K562 (cell line): ENCODE measurements around the gene F8A1. TPM values are rescaled to one million over a fixed set of nuclear protein-coding genes. Genes with fewer than 3 reads are reported as not detected.

Experiments
- ATF3 ChIP-seq, 2 experiments: fragments of 450-650 bp in 1 of 2; sonication (generic) in 1 of 2; formaldehyde crosslinking in 1 of 2; IDR thresholded peaks in 1 of 2; conservative IDR thresholded peaks in 1 of 2; 2 replicates each; pipeline versions ENCODE4 v1.6.1 to v1.8.1; 2016 to 2023; ENCODE audit warnings: mild to moderate bottlenecking in 2 of 2, moderate library complexity in 2 of 2, inconsistent platforms in 1 of 2, missing genetic modification reagents in 1 of 2
- CREB3 ChIP-seq: fragments of 450-650 bp; conservative IDR thresholded peaks from 2 replicates; pipeline ENCODE4 v1.6.1; 2016; ENCODE audit warnings: missing genetic modification characterization, low read depth, mild to moderate bottlenecking, missing compliant biosample characterization, moderate library complexity
- CTCF ChIP-seq, 3 experiments: IDR thresholded peaks in 2 of 3; conservative IDR thresholded peaks in 1 of 3; 2 replicates each; pipeline ENCODE4 v1.5.1; 2011 to 2012; ENCODE audit warnings: low read length in 3 of 3, mild to moderate bottlenecking in 3 of 3, control low read depth in 2 of 3, improper control_type of control experiment in 1 of 3, inconsistent platforms in 1 of 3, low read depth in 1 of 3, mixed read lengths in 1 of 3, moderate library complexity in 1 of 3; ENCODE audit not compliant: insufficient read depth in 2 of 3
- GATAD2B ChIP-seq: fragments of 450-650 bp; IDR thresholded peaks from 2 replicates; pipeline ENCODE4 v1.6.1; 2017; ENCODE audit warnings: mild to moderate bottlenecking, borderline replicate concordance
- GTF2E2 ChIP-seq: fragments of 200-800 bp; sonication (Bioruptor generic); IDR thresholded peaks from 2 replicates; pipeline ENCODE4 v1.6.1; 2016; ENCODE audit warnings: missing genetic modification characterization, missing compliant biosample characterization
- HMG20A ChIP-seq: fragments of 450-650 bp; formaldehyde crosslinking; conservative IDR thresholded peaks from 2 replicates; pipeline ENCODE4 v1.4.0; 2020; ENCODE audit warnings: mild to moderate bottlenecking, mixed read lengths
- JUNB ChIP-seq: fragments of 450-650 bp; formaldehyde crosslinking; conservative IDR thresholded peaks from 2 replicates; pipeline ENCODE4 v1.4.0; 2020; ENCODE audit warnings: mild to moderate bottlenecking
- NKRF ChIP-seq: fragments of 450-650 bp; IDR thresholded peaks from 2 replicates; pipeline ENCODE4 v1.6.1; 2016; ENCODE audit warnings: borderline replicate concordance
- NR1H2 ChIP-seq: sonication (generic); formaldehyde crosslinking; IDR thresholded peaks from 2 replicates; pipeline ENCODE4 v1.4.0; 2020; ENCODE audit warnings: mild to moderate bottlenecking, missing genetic modification reagents
- PBX2 ChIP-seq, 2 experiments: IDR thresholded peaks in 1 of 2; conservative IDR thresholded peaks in 1 of 2; 2 replicates each; pipeline ENCODE4 v1.6.1; 2016; ENCODE audit warnings: low read depth in 2 of 2, mild to moderate bottlenecking in 1 of 2, missing compliant biosample characterization in 1 of 2, missing genetic modification characterization in 1 of 2, moderate library complexity in 1 of 2
- RBBP5 ChIP-seq: fragments of 200-600 bp; sonication (generic); IDR thresholded peaks from 2 replicates; pipeline ENCODE4 v1.6.1; 2012; ENCODE audit warnings: borderline replicate concordance, mild to moderate bottlenecking, low read length, control low read depth, inconsistent platforms; ENCODE audit not compliant: insufficient read depth, poor library complexity, severe bottlenecking
- RBM39 ChIP-seq: fragments of 200-400 bp; formaldehyde crosslinking; optimal IDR thresholded peaks from 2 replicates; pipeline ENCODE3; 2018; ENCODE audit warnings: low read depth, low read length
- SAFB2 ChIP-seq: fragments of 200-400 bp; formaldehyde crosslinking; IDR thresholded peaks from 2 replicates; pipeline ENCODE4 v1.6.1; 2018; ENCODE audit warnings: borderline replicate concordance, low read length, low read depth, moderate library complexity; ENCODE audit not compliant: severe bottlenecking
- ZNF143 ChIP-seq: sonication (generic); formaldehyde crosslinking; IDR thresholded peaks from 2 replicates; pipeline ENCODE4 v1.9.0; 2022; ENCODE audit warnings: mild to moderate bottlenecking, missing genetic modification reagents
- ZNF280B ChIP-seq: fragments of 250-450 bp; sonication (Bioruptor Pico); IDR thresholded peaks from 2 replicates; pipeline ENCODE4 v1.5.1; 2021; ENCODE audit warnings: mild to moderate bottlenecking
- ZNF695 ChIP-seq: fragments of 450-650 bp; formaldehyde crosslinking; IDR thresholded peaks from 2 replicates; pipeline ENCODE4 v1.4.0; 2020; ENCODE audit warnings: mild to moderate bottlenecking, moderate library complexity
- polyA plus RNA-seq, 8 experiments: library from polyadenylated mRNA; depleted of rRNA in 4 of 8; stranded (reverse) in 5 of 8; unstranded in 3 of 8; fragments of >200 nt; fragmentation: Nextera tagmentation in 2 of 8; fragmentation: Illumina TruSeq in 1 of 8; extraction: Ambion mirVana in 2 of 8; extraction: Trizol in 1 of 8; gene quantifications; 2 replicates each; pipeline versions ENCODE4 v1.2.1 to v1.2.3, GENCODE V29; 2011 to 2014; ENCODE audit warnings: inconsistent platforms in 1 of 8, missing spikeins in 1 of 8
- total RNA-seq, 7 experiments: library from RNA; depleted of rRNA in 6 of 7; stranded (reverse); fragments of >200 nt in 6 of 7; fragmentation: Illumina TruSeq in 2 of 7; extraction: Trizol in 2 of 7; gene quantifications; 2 replicates each; pipeline versions ENCODE4 v1.2.1 to v1.2.3, GENCODE V29; 2011 to 2021; ENCODE audit warnings: low replicate concordance in 1 of 7

F8A1 gene
- total and polyA plus RNA-seq, 9 of the 15 experiments (the other 6 are each of a cell fraction or from before 2014, with no cell fraction given): 0.11 to 0.27 TPM; not detected in 7

- TF ChIP-seq JUNB (CRISPR knock-in tag) (no peak), ATF3 (IDR thresholded peaks at IDR 0.05) (no peak), ATF3 (CRISPR knock-in tag; conservative IDR thresholded peaks at IDR 0.05) (no peak), GTF2E2 (tag) (no peak), NR1H2 (CRISPR knock-in tag) (no peak), NKRF (no peak), GATAD2B (no peak), CTCF (IDR thresholded peaks at IDR 0.05 in 2 of 3, conservative IDR thresholded peaks at IDR 0.05 in 1 of 3; ENCODE audit: insufficient read depth in 2 of 3, low read depth in 1 of 3, low read length in 3 of 3) (peak; percentile 57 to 80 (median 57); a peak in 5 of 6 replicates), PBX2 (CRISPR knock-in tag; IDR thresholded peaks at IDR 0.05; ENCODE audit: low read depth) (no peak), PBX2 (tag; conservative IDR thresholded peaks at IDR 0.05; ENCODE audit: low read depth) (peak; percentile 85), ZNF143 (CRISPR knock-in tag) (no peak), RBBP5 (no peak), ZNF695 (CRISPR knock-in tag) (no peak), HMG20A (CRISPR knock-in tag) (no peak), RBM39 (no peak), ZNF280B (CRISPR knock-in tag) (no peak), SAFB2 (no peak), CREB3 (tag) (no peak)
These were observed 45.3 kb upstream of the F8A1 start (continued) for GRCh38 chrX:154840856-154841255.
